Articular chondrocyte of knee joint (primary cell): ENCODE results near the gene PPIG. TPM values are rescaled to one million over a fixed set of nuclear protein-coding genes. Genes with fewer than 3 reads are reported as not detected.

Experiments
- total RNA-seq: library from RNA; depleted of rRNA; stranded (reverse); fragments of >200 nt; gene quantifications from 2 replicates; pipeline ENCODE4 v1.2.3, GENCODE V29; 2012

The PPIG gene
- total RNA-seq: 41.0 and 46.3 TPM in 2 replicates

GRCh38 chr2:169584005-169584877 lies at the start of gene PPIG:
Gene PPIG (plus strand): TSS chr2:169584351. CDS start chr2:169604042, 19,691 bp downstream.

GRCh38 chr2:169573160-169573973 lies 10.8 kb upstream of the PPIG start, which contains the start of gene FASTKD1:
Gene FASTKD1 (minus strand): TSS chr2:169573865. CDS start chr2:169572029, 1,836 bp downstream.

Other genes starting within 250 kb of the PPIG start
- gene LRP2, start 221.8 kb upstream of the PPIG start, total RNA-seq: not detected in 2 replicates
- 8.5 and 9.0 TPM in 2 replicates for gene BBS5, start 104.9 kb upstream of the PPIG start, total RNA-seq
- gene KLHL41, start 74.6 kb upstream of the PPIG start, total RNA-seq: 0.54 and 0.91 TPM in 2 replicates
- gene FASTKD1, start 10.5 kb upstream of the PPIG start, total RNA-seq: 21.4 and 32.3 TPM in 2 replicates
- 0.11 and 0.26 TPM in 2 replicates for gene CFAP210, start 110.1 kb downstream of the PPIG start, total RNA-seq
- gene PHOSPHO2, start 110.1 kb downstream of the PPIG start, total RNA-seq: 8.9 and 11.2 TPM in 2 replicates
- 2.5 and 3.8 TPM in 2 replicates for gene KLHL23, start 149.5 kb downstream of the PPIG start, total RNA-seq
- gene SSB, start 214.5 kb downstream of the PPIG start, total RNA-seq: 154 and 171 TPM in 2 replicates
- gene METTL5, start 240.6 kb downstream of the PPIG start, total RNA-seq: 64.0 and 69.6 TPM in 2 replicates
- 81.1 and 87.3 TPM in 2 replicates for gene UBR3, start 243.1 kb downstream of the PPIG start, total RNA-seq